ENCODE results near the gene RNF167. TPM values are rescaled to one million over a fixed set of nuclear protein-coding genes. Genes with fewer than 3 reads are reported as not detected.

The RNF167 gene
- total and polyA plus RNA-seq, 2 experiments from 2014 or later, result 59.2 to 66.5 TPM

- Histone ChIP-seq H3K4me1 (ENCODE audit: insufficient read depth) (peaks cover 23% of the 10 kb centered on the region), H3K27me3 (no peaks in the 10 kb centered on the region), H3K9me2 (replicated peaks; ENCODE audit: insufficient read depth) (no peaks in the 10 kb centered on the region), H3K79me2 (peaks cover 44% of the 10 kb centered on the region), H3K36me3 (replicated peaks; ENCODE audit: insufficient read depth, low read depth) (no peaks in the 10 kb centered on the region), H2AFZ (peak overlapping the region; percentile 26), H3K4me2 (peak overlapping the region; percentile 94), H4K20me1 (ENCODE audit: insufficient read depth, poor library complexity, severe bottlenecking) (no peaks in the 10 kb centered on the region), H3K4me3 (peak overlapping the region; percentile 63), H3K27ac (peak overlapping the region; percentile 95), H3K9me3 (ENCODE audit: low read depth) (no peaks in the 10 kb centered on the region)
- no peak for DNase-seq (ENCODE audit: low spot score)
- WGBS (ENCODE audit: low lambda C conversion rate, missing lambda C conversion rate), result 69% methylated on average over 19 of the region's 19 CpGs
- no peak for TF ChIP-seq EZH2phosphoT487 (IDR thresholded peaks at IDR 0.05; ENCODE audit: low read depth, severe bottlenecking, unreplicated experiment)
- no peak for TF ChIP-seq CTCF (IDR thresholded peaks at IDR 0.05; ENCODE audit: poor library complexity)
- no peak for TF ChIP-seq EZH2 (IDR thresholded peaks at IDR 0.05; ENCODE audit: borderline replicate concordance)
These were observed 1.2 kb upstream of the RNF167 start for GRCh38 chr17:4938688-4939545.

GRCh38 chr17:4939546-4939795, 597 bp upstream of the RNF167 start:
- Histone ChIP-seq H3K4me2 (peak overlapping the region; percentile 94), H3K9me2 (replicated peaks; ENCODE audit: insufficient read depth) (no peaks in the 10 kb centered on the region), H2AFZ (peak overlapping the region; percentile 26), H3K36me3 (replicated peaks; ENCODE audit: insufficient read depth, low read depth) (no peaks in the 10 kb centered on the region), H3K4me3 (peak overlapping the region; percentile 63), H3K27me3 (no peaks in the 10 kb centered on the region), H3K9me3 (ENCODE audit: low read depth) (no peaks in the 10 kb centered on the region), H4K20me1 (ENCODE audit: insufficient read depth, poor library complexity, severe bottlenecking) (no peaks in the 10 kb centered on the region), H3K79me2 (peaks cover 50% of the 10 kb centered on the region), H3K27ac (peak overlapping the region; percentile 95), H3K4me1 (ENCODE audit: insufficient read depth) (peaks cover 23% of the 10 kb centered on the region)
- DNase-seq (ENCODE audit: low spot score), result no peak
- WGBS (ENCODE audit: low lambda C conversion rate, missing lambda C conversion rate), result 0% methylated on average over 15 of the region's 16 CpGs
- TF ChIP-seq EZH2 (IDR thresholded peaks at IDR 0.05; ENCODE audit: borderline replicate concordance), result no peak
- no peak for TF ChIP-seq CTCF (IDR thresholded peaks at IDR 0.05; ENCODE audit: poor library complexity)
- TF ChIP-seq EZH2phosphoT487 (IDR thresholded peaks at IDR 0.05; ENCODE audit: low read depth, severe bottlenecking, unreplicated experiment), result no peak

GRCh38 chr17:4940555-4941318, 669 bp downstream of the RNF167 start:
- Histone ChIP-seq H3K27me3 (no peaks in the 10 kb centered on the region), H3K79me2 (peaks cover 63% of the 10 kb centered on the region), H3K9me3 (ENCODE audit: low read depth) (no peaks in the 10 kb centered on the region), H3K9me2 (replicated peaks; ENCODE audit: insufficient read depth) (no peaks in the 10 kb centered on the region), H3K4me1 (ENCODE audit: insufficient read depth) (peaks cover 31% of the 10 kb centered on the region), H3K4me2 (peak overlapping the region; percentile 91), H3K27ac (peak overlapping the region; percentile 95), H3K36me3 (replicated peaks; ENCODE audit: insufficient read depth, low read depth) (no peaks in the 10 kb centered on the region), H2AFZ (peak overlapping the region; percentile 37), H3K4me3 (peak overlapping the region; percentile 72), H4K20me1 (ENCODE audit: insufficient read depth, poor library complexity, severe bottlenecking) (peaks cover 11% of the 10 kb centered on the region)
- WGBS (ENCODE audit: low lambda C conversion rate, missing lambda C conversion rate), result 3% methylated on average over 29 of the region's 29 CpGs
- DNase-seq (ENCODE audit: low spot score), result peak; percentile 93
- no peak for TF ChIP-seq EZH2 (IDR thresholded peaks at IDR 0.05; ENCODE audit: borderline replicate concordance)
- no peak for TF ChIP-seq CTCF (IDR thresholded peaks at IDR 0.05; ENCODE audit: poor library complexity)
- no peak for TF ChIP-seq EZH2phosphoT487 (IDR thresholded peaks at IDR 0.05; ENCODE audit: low read depth, severe bottlenecking, unreplicated experiment)
